HG03025 (cell line): ENCODE measurements around the gene ADAR.

ENCODE experiments used
- ATAC-seq: cut with Tn5 transposase; IDR thresholded peaks from one replicate; pipeline ENCODE4 v1.9.1; 2021; ENCODE audit warnings: mild to moderate bottlenecking, moderate library complexity; ENCODE audit not compliant: unreplicated experiment, low FRiP score

The ADAR gene

GRCh38 chr1:154619181-154619948 lies 11.4 kb upstream of the ADAR start:
- ATAC-seq: no peak

GRCh38 chr1:154616659-154617345 lies 8.8 kb upstream of the ADAR start:
- ATAC-seq: no peak

- no peak for ATAC-seq
Observed at GRCh38 chr1:154615411-154615810, 7.4 kb upstream of the ADAR start.

GRCh38 chr1:154614901-154615300 lies 6.9 kb upstream of the ADAR start:
- ATAC-seq: no peak

- no peak for ATAC-seq
Observed at GRCh38 chr1:154614247-154614646, 6.3 kb upstream of the ADAR start.

- no peak for ATAC-seq
Observed at GRCh38 chr1:154611150-154611862, 3.3 kb upstream of the ADAR start.

GRCh38 chr1:154609398-154610380 lies 1.7 kb upstream of the ADAR start:
- no peak for ATAC-seq

GRCh38 chr1:154608397-154609270 lies 648 bp upstream of the ADAR start:
- ATAC-seq: no peak

- ATAC-seq: no peak
Observed at GRCh38 chr1:154607106-154607608, 829 bp downstream of the ADAR start.

GRCh38 chr1:154605534-154605933 lies 2.5 kb downstream of the ADAR start:
- no peak for ATAC-seq

GRCh38 chr1:154603317-154603716 lies 4.7 kb downstream of the ADAR start:
- no peak for ATAC-seq

GRCh38 chr1:154599658-154600057 lies 8.3 kb downstream of the ADAR start:
- no peak for ATAC-seq

GRCh38 chr1:154598871-154599635 lies 8.9 kb downstream of the ADAR start:
- no peak for ATAC-seq

- no peak for ATAC-seq
Observed at GRCh38 chr1:154595621-154596020, 12.4 kb downstream of the ADAR start.

- ATAC-seq: no peak
Observed at GRCh38 chr1:154594811-154595210, 13.2 kb downstream of the ADAR start.

GRCh38 chr1:154593390-154593789 lies 14.6 kb downstream of the ADAR start:
- ATAC-seq: no peak

GRCh38 chr1:154591206-154591605 lies 16.8 kb downstream of the ADAR start:
- no peak for ATAC-seq

GRCh38 chr1:154590756-154591155 lies 17.2 kb downstream of the ADAR start:
- ATAC-seq: no peak
